Right lung (tissue), 5 donors: ENCODE data around the gene RPLP2. TPM values are rescaled to one million over a fixed set of nuclear protein-coding genes. Genes with fewer than 3 reads are reported as not detected.
A peak's percentile ranks its signal among the peaks of the same experiment; 100 is the strongest.

Experiments
- DNase-seq, 2 donors: peaks; one replicate each; pipeline ENCODE4 v3.0.0-alpha.2; 2013
- polyA plus RNA-seq, 5 donors: library from polyadenylated mRNA; unstranded; fragments of 120-200 nt; gene quantifications; one replicate each; pipeline versions ENCODE4 v1.2.1 to v1.2.3, GENCODE V29; 2013; ENCODE audit warnings: inconsistent platforms in 1 of 5, low replicate concordance in 1 of 5; ENCODE audit not compliant: insufficient read length in 5 of 5, insufficient read depth in 1 of 5

RPLP2 gene
- polyA plus RNA-seq, 5 donors: 1,010 to 1,715 (median 1,239) TPM

GRCh38 chr11:844693-845644, 35.2 kb downstream of the RPLP2 start:
- DNase-seq: peak; percentile 91 to 94

DNA sequence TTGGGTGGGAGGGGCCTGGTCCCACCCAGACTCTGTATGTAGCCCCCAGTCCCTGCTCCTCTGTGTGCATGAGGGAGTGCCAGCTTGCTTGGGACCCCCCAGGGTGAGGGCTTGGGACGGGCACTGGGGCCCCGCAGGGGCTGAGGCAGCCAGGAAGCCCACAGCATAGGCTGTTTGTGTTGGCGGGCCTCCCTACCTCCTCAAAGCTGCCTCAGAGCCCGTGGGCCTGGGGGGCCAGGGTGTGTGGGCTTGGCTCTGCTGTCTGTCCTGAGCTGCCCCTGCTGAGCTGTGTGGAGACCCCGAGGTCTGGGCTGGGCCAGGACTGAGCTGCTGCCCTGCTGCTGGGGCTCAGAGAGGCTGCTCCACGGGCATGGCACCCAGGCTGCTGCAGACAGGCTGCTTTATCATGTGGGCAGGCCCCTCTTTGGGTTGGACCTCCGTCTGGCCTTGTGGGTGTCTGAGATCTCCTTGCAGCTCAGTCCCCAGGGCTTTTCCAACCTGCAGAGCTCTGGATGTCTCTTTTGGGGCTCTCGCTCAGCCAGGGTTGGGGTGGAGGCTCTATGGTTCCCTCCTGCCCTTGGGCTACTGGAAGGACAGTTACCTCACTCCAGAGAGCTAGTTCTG, 36.2 kb downstream of the RPLP2 start:
- DNase-seq: no peak

- no peak for DNase-seq
Measured at GRCh38 chr11:846496-847098, 36.8 kb downstream of the RPLP2 start.

- DNase-seq: no peak
Measured at GRCh38 chr11:847876-848275, 38.1 kb downstream of the RPLP2 start.

- no peak for DNase-seq
Measured at GRCh38 chr11:848380-848931, 38.7 kb downstream of the RPLP2 start.

DNA sequence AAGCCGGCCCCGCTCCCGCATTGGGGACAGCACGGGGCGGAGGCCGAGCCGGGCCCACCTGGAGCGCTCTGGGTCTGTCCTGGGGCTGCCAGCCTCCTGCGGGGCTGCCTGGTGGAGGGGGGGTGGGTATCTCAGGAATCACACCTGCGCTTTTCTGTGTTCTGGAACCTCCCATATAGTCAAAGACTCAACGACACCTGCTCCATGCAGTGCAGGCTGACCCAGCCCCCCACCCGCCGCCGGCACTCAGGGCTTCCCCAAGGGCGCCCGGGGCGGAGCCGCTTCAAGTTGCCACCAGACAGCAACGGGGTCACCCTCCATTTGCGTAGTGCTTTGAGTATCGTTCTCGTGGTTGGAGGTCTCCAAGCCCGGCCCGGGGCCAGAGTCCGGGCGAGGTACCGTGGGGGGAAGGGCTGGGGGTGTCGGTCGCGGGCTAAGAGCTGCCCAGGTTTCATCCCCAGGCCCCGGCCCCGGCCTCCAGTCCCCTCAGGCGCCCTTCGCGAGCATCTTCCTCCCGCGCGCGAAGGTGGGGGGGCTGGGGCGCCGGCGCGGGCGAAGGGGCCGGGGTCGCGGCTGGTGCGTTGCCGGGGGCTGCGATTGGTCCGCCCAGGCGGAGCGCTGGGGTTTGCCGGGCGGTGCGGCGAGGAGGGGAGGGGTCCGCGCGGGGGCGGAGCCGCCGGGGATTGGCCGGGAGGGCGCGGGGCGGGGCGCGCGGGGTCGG, 39.5 kb downstream of the RPLP2 start:
- no peak for DNase-seq

DNA sequence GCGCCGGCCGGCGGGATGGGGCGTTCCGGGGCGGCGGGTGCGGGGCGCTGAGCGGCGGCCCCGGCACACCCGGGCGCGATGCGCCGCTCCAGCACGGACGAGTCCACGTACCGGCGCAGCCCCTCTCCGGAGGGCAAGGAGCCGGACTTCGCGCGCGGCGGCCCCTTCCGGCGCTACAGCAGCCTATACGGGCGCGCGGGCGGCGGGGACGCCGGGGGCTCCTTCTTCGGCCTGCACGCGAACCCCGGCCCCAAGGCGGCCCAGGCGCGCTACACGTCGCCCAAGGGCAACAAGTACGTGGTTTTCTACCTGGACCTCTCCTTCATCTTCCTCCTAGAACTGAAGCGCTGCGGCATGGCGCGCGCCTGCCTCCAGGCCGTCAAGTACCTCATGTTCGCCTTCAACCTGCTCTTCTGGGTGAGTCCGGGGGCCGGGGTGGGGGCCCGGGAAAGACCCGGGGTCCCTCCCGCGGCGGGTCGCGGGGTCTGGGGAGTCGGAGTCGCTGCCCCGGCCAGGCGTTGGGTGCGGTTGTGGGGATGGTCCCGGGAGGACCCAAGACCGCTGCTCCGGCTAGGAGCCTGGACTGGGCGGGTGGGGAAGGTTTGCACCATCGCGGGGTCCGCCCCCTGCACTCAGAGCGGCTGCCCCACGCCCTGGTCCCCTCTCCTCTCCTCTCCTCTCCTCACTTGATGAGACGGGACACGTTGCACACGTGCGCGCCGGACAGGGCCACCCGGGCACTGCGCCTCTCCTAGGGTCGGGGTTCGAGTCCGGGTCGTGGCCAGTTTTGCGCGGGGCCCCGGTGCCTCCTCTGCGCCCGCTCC, 40.4 kb downstream of the RPLP2 start:
- no peak for DNase-seq

GRCh38 chr11:850775-851763, 41.3 kb downstream of the RPLP2 start:
- no peak for DNase-seq

DNA sequence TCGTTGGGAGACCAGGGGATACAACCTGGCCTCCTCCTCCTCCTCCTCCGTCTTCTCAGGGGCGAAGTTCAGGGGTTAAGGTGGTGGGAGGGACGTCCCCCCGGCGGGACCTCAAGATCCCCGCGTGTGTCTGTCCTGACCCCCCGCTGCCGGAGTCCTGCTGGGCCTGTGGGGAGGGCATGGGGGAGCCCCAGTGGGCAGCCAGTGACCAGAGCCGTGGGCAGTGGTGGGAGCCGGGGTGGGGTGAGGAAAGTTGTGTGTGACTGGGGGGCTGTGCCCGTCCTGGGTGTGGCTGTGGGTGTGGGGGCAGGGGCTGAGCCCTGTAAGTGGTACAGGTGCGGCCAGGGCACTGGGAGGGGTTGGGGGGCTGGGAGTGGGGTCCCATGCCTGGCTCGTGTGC, 43.0 kb downstream of the RPLP2 start:
- no peak for DNase-seq

DNA sequence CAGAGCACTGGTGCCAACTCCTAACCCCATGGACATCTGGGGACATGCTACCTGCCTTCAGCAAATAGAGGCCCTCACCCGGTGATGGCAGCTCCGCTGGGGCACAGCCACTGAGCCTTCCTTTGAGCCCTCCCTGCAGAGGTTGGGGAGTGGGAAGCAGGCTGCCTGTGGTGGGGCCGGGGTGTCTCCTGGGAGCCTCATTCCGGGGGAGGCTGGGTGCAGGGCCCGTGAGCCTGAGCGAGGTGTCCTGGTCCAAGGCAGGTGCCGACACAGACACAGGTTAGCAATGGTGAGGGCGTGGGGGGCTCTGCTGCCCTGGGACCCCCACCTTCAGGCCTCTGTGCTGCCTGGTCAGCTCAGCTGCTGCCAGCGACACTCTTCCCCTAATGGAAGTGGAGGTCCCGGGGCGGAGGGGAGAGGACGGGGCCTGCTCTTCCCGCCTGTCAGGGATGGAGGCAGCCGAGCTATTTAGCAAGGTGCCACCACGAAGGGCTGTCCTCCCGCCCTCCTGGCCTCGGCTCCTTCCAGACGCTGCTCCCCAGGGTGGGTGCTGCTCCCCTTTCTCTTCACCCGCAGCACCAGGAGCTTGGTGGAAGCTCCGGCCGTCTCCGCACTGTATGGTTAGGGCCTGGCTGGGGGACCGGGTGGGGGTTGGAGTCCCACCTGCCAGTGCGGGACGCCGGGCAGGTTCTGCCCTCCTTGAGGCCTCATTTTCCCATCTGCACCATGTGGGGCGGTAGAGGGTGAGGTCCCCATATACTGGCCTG, 44.1 kb downstream of the RPLP2 start:
- DNase-seq: no peak

- no peak for DNase-seq
Measured at GRCh38 chr11:854601-855329, 45.0 kb downstream of the RPLP2 start.

GRCh38 chr11:855330-855674, 45.5 kb downstream of the RPLP2 start:
- DNase-seq: no peak

DNA sequence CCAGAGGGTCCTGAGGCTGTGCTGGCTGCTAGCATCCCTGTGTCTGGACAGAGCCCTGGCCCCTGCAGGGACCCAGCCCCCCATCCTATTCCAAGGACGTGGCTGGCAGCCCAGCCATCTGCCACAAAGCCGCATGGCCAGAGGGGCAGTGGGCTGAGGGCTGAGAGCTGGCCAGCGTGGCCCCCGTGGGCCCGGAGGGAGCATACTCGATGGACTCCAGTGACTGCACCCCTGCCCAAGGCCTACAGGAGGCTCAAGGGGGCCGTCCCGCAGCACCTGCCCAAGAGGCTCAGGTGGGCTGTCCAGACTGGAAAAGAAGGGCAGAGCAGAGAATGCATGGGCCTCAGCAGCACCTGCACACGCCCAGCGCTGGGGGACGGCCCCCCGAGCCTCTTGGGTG, 46.0 kb downstream of the RPLP2 start:
- DNase-seq: no peak

GRCh38 chr11:856397-856796, 46.6 kb downstream of the RPLP2 start:
- no peak for DNase-seq

GRCh38 chr11:858053-858761, 48.4 kb downstream of the RPLP2 start:
- DNase-seq: no peak

GRCh38 chr11:858762-859339, 49.1 kb downstream of the RPLP2 start:
- DNase-seq: no peak
